ENCODE measurements around the gene CDKL4.
A peak's percentile ranks its signal among the peaks of the same experiment; 100 is the strongest.
"Not testable (repeated sequence)": the region's sequence is repeated elsewhere in the genome, so short reads cannot be mapped to it uniquely, and the experiment has no call there.

The CDKL4 gene

DNA sequence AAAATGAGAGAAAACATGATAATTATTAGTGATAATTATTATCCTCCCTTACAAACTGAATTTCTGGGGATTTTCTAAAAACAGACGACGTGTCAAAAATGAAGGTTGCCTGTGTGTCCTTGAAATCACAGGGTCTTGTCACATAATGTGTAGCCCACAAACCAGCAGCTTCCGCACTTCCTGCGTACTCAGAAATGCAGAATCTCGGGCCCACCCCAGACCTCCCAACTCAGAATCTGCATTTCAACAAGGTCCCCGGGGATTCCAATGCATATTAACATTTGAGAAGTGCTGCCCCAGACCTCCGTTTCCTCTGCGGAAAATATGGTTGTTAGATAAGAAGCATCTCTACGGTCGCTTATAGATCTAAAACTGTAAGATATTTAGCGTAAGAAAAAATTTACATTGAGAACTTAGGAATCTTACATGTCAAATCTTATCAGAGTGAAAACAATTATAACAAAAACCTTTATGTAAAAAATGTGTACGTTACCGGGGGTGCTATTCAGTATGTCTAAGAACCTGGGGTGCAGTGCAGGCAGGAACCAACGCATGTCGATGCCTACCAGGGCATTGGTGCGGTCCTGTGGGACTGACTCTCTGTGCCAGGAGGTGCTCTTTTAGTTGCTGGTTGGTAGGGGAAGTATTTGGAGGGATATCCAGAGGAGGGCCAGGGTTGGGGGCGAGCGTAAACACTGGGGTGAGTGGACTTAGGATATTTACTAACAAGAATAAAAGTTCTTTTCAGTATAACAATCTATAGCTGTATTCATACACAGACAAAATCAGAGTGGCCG lies 15.2 kb downstream of the CDKL4 start:
- DNase-seq = no peak

DNA sequence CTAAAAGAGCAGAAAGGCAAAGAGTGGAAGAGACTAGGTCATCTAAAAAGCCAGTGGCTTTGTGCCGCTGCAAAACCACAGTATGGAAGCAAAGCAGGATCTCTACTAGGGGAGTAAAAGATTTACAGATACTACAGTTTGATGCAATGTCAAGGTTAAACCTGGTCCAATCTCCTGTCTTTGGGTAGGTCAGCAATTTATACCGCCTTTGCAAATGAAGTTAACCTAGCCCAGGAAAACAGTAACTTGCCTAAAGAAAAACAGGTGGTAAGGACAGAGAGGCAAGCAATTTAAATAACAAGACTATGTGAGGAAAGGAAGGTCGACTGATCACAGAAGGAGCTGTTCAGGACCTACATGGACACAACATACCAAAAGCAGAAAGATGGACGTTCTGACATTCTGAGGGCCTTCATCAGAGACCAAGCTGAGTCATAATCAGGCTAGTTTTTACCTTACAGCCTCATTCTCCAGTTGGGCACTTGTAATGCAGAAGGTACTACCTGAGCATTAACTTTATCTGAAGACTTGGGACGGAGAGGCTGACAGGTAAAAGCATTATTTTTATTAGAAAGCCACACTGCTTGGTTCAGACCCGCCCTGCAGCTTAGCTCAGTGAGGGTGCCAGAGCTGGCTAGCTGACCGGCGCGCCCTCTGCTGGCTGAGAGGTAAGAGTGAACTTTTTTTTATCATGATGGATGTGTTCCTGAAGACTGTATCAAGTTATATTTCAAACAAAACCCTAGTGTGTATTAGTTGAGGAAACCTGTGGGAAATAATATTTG lies 15.9 kb downstream of the CDKL4 start:
- peak; percentile 63 for DNase-seq

DNA sequence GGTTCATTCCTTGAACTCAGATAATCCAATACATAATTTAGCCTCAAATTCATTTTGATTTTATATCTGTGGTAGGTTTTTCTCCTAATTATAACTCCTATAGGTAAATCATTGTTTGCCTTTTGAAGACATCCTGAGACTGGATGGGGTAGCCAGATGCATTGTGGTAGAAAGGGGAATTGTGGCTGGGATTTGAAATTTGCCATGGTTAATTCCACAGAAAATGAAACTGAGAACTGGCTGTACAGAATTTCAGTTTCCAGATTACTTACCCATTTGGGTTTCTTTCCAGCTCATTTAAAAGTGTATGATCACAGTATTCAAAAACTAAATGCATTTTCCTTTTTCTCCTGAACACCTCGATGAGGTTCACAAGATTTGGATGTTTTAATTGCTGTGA lies 18.2 kb downstream of the CDKL4 start:
- no peak for DNase-seq

DNA sequence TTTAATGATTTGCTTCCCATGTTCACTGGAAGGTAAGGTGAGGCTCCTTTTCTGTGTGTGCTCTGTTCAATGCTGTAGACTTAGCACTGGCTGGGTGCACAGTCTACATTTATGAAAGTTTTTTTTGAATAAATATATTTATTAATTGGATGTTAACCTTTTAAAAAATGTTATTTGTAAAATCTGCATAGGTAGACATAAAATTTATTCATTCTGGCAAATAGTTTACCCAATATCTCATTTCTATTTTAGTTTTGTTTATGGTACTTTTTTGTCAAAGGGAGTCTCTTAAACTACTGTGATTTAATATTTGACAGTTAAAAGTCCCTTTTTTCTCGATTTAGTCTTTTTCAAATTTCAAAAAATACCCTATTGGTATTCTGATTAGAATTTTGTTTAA lies 19.9 kb downstream of the CDKL4 start:
- no peak for DNase-seq

DNA sequence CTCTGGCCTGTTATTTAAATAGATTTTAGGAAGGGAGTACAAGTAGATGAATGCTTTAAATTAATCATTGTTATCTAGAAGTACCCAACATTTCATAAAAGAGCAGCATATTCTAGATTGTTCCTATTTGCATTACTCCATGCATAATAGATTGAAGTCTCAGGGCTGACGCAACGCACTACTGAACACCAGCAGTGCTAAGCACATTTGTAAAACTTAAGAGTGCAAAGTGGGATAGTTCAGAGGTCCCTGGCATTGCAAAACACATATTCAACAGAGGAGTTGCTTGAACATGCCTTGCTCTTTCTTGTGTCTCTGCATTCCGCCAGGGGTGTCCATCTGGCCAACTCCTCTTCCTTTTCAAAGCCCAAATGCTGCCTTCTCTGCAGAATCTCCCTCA lies 22.3 kb downstream of the CDKL4 start:
- no peak for DNase-seq

DNA sequence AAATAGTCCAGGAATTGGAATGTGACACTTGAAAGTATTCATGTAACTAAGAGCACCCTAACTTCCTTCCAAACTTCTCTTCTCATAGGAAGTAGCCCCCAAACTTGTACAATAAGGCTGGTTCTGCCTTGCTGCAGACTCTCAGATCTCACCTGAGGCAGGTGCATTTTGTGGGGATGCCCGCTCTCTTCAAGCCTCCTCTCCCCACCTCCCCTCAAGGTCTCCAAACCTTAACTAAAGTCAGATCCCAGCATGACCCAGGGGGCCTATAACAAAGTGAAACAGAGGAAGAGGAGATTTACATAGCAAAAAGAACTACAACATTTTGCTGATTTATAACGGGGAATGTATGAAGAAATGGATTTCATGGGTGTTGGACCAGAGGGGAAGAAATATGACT lies 23.6 kb downstream of the CDKL4 start:
- no peak for DNase-seq

DNA sequence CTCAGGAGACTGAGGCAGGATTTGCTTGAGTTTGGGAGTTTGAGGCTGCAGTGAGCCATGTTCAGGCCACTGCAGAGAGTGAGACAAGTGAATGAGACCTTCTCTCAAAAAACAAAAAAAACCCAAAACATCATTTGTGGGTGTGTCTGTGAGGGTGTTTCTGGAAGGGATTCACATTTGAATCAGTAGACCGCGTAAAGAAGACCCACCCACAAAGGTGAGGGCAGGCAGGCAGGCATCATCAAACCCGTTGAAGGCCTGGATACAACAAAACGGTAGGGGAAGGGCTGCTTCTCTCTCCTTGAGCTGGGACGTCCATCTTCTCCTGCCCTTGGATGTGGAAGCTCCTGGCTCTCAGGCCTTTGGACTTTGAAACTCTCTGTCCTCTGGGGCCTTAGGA lies 25.4 kb downstream of the CDKL4 start:
- DNase-seq = no peak

DNA sequence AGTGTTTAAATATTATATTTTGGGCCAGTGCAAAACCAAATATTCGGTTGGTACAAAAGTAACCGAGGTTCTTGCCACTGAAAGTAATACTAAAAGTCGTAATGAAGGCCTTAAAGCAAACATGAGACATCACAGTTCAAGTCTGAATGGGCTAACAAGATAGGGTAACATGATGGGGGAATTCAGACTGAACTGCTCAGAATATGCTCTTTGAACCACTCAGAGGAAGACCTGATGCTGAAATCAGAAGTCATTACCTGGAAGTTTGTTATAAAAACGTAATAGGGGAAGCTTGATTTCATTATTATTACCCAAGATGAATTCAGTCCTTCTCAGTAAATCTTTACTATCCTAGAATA lies 26.6 kb downstream of the CDKL4 start:
- no peak for DNase-seq

DNA sequence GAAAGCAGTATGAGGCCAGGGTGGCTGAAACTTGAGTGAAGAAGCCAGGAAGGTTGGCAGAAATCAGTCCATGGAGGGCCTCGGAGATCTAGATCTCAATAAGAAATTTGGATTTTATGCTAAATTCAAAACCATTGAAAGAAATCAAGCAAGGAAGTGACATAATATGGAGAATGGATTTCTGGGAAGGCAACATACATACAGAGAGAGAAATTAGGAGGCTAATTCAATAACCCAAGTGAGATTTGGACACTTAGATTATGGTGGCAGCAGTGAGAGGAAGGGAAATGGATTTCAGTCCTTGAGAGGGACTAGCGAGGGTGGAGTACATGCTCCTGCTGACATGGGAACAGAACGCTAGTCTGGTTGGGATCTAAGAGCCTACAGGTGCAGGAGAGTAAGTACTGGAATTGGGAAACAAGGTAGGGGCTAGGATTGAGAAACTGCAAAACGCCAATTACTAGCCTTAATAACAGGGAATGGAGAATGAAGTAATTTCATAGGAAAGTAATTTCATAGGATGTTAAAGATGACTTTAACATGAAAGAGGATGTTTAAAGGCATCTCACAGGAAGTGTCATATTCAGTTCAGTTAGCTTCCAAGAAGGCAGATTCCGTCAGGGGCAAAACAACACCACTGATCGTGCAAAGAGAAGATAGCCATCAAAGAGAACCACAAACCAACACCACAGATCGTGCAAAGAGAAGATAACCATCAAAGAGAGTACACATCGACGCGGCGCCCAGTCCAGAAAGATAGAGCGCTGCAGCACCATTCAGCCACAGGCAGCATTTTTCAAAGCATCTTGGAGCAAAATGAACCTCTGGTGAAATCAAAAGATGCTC lies 27.2 kb downstream of the CDKL4 start:
- DNase-seq = no peak

DNA sequence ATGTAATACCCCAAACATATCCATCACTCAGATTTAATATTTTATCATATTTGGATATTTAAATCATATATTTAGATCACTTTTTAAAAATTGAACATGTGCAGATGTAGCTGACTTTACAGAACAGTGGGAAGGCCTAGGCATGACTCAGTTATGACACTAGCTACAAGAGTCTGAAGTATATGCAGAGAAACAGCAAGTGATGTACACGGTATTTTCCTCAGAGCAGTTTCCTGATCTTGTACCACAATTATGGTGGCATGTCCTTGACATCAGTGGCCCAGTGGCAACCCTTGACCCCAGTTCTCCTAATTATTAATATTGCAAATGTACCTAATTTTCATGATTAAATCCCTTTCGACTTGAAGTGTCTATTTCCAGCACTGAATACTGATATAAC lies 28.2 kb downstream of the CDKL4 start:
- DNase-seq = no peak

DNA sequence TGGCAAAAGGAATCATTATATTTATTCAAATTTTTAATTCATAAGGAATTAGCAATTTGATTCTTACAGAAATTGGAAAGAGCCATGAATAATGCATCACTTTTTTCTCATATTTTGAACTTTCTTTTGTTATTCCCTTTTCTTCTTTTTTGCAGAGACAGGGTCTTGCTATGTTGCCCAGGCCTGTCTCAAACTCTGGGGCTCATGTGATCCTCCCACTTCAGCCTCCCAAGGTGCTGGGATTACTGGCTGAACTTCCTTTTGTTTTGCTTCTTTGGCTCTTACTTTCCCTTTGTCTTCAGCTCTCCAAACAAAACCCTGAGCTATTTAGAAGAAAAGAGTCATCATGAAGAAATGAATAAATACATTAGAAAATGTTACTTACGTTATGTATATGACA lies 30.8 kb downstream of the CDKL4 start:
- no peak for DNase-seq

DNA sequence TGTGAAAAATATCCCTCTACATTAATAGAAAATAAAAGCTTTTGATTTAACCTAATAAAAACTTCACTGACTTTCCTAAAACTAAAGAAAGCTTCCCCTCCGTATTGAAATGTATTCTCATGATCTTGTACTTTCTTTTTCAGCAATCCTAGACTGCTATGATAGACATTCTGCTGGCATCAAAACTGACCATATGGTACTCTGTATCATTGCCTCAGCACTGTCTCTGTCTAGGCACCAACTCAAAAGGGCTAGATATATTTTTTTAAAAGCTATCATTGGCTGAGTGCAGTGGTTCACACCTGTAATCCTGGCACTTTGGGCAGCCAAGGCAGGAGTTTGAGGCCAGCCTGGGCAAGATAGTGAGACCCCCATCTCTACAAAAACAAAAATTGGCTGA lies 32.9 kb downstream of the CDKL4 start:
- DNase-seq = no peak

DNA sequence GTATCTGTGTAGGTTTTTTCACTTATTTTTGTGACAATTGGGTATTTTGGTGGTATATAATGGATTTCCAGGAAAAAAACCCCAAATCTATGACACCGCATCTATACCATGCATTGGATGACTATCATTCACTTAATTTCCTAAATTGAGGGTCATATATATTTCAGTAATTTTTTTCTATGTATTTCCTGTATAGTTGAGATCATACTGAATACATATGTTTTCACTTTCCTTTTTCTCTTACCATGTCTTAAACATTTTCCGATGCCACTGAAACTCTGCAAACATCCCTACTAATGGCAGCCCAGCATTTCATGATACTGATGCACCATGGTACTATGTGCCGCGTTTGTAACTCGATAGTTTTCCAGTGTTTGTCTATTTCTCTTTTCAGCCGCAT lies 40.4 kb downstream of the CDKL4 start:
- no peak for DNase-seq

DNA sequence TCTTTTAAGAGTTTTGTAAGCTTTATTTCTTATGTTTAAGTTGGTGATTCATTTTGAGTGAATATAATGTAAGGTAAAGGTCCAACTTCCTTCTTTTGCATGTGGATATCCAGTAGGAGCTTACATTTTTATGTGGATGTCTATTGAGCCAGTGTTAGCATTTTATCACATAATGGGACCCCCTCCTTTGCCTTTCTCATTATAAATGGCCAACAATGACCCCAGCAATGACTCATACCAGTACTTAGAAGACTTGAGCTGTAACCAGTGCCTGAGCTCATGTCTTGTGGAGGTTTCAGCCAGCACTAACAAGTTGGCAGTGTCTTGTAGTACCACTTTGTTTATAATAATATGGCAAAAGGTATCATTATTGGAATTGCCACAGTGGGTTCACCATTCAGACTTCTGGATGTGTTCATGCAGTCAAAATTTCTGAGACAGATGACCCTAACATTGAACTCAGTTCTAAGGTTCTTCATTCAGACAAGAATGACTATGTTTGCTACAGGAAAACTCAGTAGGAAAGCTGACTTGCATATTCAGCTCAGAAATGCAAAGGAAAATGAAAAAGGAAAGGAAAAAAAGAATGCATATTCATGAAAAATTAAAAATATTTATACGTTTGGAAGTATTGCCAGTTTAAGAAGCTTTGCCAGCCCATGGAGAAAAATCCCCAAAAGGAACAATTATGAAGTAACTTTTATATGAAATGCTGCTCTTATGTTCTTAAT lies 41.0 kb downstream of the CDKL4 start:
- peak; percentile 0 for DNase-seq

DNA sequence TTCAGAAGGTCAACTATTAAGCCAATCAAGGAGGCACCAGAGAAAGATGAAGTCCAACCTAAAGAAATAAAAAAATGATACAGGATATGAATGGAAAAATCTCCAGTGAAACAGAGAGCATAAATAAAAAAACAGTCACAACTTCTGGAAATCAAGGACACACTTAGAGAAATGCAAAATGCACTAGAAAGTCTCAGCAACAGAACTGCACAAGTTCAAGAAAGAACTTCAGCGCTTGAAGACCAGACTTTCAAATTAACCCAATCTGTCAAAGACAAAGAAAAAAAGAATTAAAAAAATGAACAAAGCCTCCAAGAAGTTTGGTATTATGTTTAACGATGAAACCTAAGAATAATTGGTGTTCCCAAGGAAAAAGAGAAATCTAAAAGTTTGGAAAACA lies 46.8 kb downstream of the CDKL4 start:
- not testable (repeated sequence) for DNase-seq

DNA sequence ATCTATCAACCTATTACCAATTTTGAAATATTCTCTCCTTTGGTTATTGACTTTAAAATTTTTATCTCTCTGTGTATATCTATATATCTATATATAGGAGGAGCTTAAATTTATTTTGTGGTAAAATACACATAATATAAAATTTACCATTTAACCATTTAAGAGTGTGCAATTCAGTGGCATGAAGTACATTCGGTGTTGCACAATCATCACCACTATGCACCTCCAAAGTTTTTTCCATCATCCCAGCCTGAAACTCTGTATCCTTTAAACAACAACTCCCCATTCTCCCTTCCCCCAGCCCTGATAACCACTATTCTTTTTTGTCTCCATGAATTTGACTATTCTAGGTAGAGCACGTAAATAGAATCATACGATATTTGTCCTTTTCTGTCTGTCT lies 49.1 kb downstream of the CDKL4 start:
- DNase-seq = no peak

DNA sequence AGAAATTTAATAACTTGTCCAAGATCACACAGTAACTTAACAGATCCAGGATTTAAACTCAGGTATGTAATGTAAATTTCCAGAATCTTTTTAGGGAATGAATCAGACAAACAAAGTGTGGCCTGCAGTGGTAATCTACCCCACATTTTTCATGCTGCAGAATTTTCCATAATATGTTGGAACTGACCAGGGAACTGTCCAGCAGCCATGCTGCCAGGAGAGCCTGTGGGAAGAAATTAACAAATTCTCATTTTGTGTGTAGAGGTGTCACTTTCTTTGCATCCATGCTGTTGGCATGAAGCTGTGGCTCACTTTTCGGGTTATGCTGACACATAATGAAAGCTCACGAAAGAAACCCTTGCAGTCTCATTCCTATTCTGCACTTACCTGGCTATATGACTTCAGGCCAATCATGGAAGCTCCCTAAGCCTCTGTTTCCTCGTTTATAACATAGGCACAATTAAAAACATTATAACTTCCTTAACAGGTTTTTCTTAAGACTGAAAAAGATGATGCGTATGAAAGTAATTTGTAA lies 54.7 kb downstream of the CDKL4 start:
- DNase-seq = no peak

DNA sequence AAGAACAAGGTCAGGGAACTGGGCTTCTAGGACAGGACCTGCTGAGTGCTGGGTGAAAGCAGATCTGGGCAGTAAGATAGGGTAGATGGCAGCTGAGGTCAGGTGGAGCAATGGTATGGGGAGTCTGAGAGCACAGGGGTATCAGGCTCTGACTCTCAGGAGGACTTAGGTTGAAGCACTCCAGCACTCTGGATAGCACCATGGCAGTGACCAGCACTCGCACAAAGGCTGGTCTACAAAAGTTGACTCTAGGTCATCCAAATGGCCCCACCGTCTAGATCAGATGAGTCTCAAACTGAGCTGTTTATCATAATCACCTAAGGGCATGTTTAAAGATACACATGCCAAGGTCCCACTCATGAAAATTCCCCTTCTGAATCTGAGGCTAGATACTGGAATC lies 60.1 kb downstream of the CDKL4 start:
- DNase-seq = no peak

DNA sequence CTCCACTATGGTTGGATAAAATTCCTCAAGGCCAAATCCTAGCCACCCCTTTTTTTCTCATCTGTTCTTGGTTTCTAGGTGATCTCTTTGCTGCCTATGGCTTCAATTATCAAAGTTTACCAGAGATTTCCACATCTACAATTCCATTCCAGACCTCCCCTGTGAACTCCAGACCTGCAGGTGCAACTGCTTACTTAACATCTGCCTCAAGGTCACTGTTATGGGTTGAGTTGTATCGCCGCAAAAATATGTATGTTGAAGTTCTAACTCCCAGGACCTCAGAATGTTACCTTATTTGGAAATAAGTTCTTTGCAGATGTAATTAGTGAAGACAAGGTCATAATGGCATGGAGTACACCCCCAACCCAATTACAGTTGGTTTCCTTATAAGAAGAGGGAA lies 62.5 kb downstream of the CDKL4 start:
- no peak for DNase-seq

DNA sequence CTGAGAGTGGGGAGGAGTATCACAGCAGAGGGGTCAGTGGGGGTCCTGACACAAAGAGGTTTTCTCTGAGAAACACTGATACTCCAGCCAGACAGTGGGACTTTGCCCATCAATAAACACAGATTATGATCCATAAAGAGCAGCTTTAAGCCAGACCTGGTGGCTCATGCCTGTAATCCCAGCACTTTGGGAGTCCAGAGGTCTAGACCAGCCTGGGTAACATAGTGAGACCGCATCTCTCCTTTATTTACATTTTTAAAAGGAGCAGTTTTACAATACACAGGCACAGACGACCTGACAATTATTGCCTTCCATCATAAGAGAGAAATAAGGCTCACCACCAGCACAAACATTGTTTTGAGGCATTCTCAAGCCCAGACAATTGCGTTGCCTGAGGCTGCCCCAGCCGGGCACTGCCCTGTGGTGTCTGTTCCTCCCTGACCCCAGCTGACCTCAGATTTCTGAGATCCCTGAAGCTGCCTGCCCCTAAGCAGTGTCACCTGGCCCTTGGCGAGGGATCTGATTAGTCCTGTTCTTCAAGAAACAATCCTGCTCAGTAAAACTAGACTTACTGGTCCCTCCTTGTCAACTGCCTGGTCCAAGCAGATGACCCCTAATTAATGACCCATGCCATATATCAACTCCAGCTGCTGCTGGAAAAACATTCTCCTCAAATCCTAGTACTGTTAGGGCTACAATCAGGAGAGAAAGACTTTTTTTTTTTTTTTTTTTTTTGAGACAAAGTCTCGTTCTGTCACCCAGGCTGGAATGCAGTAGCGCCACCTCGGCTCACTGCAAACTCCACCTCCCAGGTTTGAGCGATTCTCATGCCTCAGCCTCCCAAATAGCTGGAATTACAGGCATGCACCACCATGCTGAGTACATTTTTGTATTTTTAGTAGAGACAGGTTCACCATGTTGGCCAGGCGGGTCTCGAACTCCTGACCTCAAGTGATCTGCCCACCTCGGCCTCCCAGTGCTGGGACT lies 63.5 kb downstream of the CDKL4 start:
- no peak for DNase-seq

DNA sequence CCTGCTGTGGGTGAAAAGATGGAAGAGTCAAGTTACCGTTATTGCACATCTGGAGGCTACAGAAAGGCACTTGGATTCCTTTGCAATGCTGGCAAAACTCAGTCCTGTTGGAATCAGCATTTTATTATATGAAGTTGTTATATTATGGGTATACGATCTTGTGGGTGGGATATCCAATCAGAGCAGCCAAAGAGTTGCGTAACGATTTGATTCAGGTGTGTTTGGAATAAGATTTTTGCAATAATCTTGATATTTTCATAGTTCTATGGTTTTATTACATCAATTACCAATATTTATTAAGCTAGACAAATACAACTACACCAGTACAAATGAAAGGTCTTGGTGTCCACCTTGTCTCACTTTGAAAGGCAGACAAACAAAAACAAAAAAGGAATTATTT lies 65.0 kb downstream of the CDKL4 start:
- no peak for DNase-seq
